Raji (cell line): ENCODE data around the gene RPE65.

Source experiments
- POLR2A ChIP-seq: IDR thresholded peaks from 2 replicates; pipeline ENCODE4 v1.6.1; 2011; ENCODE audit warnings: low read depth, low read length, control low read depth; ENCODE audit not compliant: insufficient read depth

Gene RPE65

GRCh38 chr1:68460935-68461334 is 11.2 kb upstream of the RPE65 start:
- TF ChIP-seq POLR2A: no peak

GRCh38 chr1:68459796-68460195 is 10.0 kb upstream of the RPE65 start:
- TF ChIP-seq POLR2A: no peak

- TF ChIP-seq POLR2A: no peak
Observed at GRCh38 chr1:68459091-68459490, 9.3 kb upstream of the RPE65 start.

GRCh38 chr1:68456202-68456601 is 6.4 kb upstream of the RPE65 start:
- TF ChIP-seq POLR2A: no peak

GRCh38 chr1:68454534-68454933 is 4.8 kb upstream of the RPE65 start:
- TF ChIP-seq POLR2A: no peak

GRCh38 chr1:68453060-68453670 is 3.4 kb upstream of the RPE65 start:
- TF ChIP-seq POLR2A: no peak

GRCh38 chr1:68448365-68448764 is 1.4 kb downstream of the RPE65 start:
- no peak for TF ChIP-seq POLR2A

GRCh38 chr1:68445709-68446108 is 4.0 kb downstream of the RPE65 start:
- TF ChIP-seq POLR2A: no peak

- no peak for TF ChIP-seq POLR2A
Observed at GRCh38 chr1:68442822-68443556, 6.8 kb downstream of the RPE65 start.

- TF ChIP-seq POLR2A: no peak
Observed at GRCh38 chr1:68442006-68442405, 7.7 kb downstream of the RPE65 start.

- no peak for TF ChIP-seq POLR2A
Observed at GRCh38 chr1:68438310-68438709, 11.4 kb downstream of the RPE65 start.

GRCh38 chr1:68433395-68433794 is 16.4 kb downstream of the RPE65 start:
- TF ChIP-seq POLR2A: no peak

- TF ChIP-seq POLR2A: no peak
Observed at GRCh38 chr1:68431076-68431475, 18.7 kb downstream of the RPE65 start.

- no peak for TF ChIP-seq POLR2A
Observed at GRCh38 chr1:68429233-68429808, 20.4 kb downstream of the RPE65 start.

GRCh38 chr1:68426594-68426993 is 23.2 kb downstream of the RPE65 start:
- TF ChIP-seq POLR2A: no peak

GRCh38 chr1:68421350-68421749 is 28.4 kb downstream of the RPE65 start:
- TF ChIP-seq POLR2A: no peak
